ENCODE results near the gene HJURP.
A peak's percentile ranks its signal among the peaks of the same experiment; 100 is the strongest.

GRCh38 chr2:233807215-233807865, 47.0 kb downstream of the HJURP start:
- TF ChIP-seq CTCF (IDR thresholded peaks at IDR 0.05; ENCODE audit: borderline replicate concordance, extremely low read depth, low read length, poor library complexity, severe bottlenecking) = peak; percentile 18
- no peak for TF ChIP-seq EZH2 (IDR thresholded peaks at IDR 0.05; ENCODE audit: borderline replicate concordance, low read depth, low read length, severe bottlenecking)
